Testis (tissue), 2 donors: ENCODE results near the gene PKP2.

ENCODE experiments used
- POLR2A ChIP-seq: fragments of 450-650 bp; IDR thresholded peaks from one replicate; pipeline ENCODE4 v1.6.1; 2017; ENCODE audit warnings: antibody characterized with exemption, mild to moderate bottlenecking, moderate library complexity
- TF ChIP-seq, protein P1 (sequence below), 3 experiments: fragments of 450-650 bp in 2 of 3; fragments of 200-600 bp in 1 of 3; sonication (generic) in 1 of 3; IDR thresholded peaks; one replicate each; pipeline ENCODE4 v1.5.1; 2016 to 2019; ENCODE audit warnings: antibody characterized with exemption in 3 of 3, mild to moderate bottlenecking in 2 of 3, moderate library complexity in 1 of 3

- TF ChIP-seq, protein P1, sequence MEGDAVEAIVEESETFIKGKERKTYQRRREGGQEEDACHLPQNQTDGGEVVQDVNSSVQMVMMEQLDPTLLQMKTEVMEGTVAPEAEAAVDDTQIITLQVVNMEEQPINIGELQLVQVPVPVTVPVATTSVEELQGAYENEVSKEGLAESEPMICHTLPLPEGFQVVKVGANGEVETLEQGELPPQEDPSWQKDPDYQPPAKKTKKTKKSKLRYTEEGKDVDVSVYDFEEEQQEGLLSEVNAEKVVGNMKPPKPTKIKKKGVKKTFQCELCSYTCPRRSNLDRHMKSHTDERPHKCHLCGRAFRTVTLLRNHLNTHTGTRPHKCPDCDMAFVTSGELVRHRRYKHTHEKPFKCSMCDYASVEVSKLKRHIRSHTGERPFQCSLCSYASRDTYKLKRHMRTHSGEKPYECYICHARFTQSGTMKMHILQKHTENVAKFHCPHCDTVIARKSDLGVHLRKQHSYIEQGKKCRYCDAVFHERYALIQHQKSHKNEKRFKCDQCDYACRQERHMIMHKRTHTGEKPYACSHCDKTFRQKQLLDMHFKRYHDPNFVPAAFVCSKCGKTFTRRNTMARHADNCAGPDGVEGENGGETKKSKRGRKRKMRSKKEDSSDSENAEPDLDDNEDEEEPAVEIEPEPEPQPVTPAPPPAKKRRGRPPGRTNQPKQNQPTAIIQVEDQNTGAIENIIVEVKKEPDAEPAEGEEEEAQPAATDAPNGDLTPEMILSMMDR (IDR thresholded peaks at IDR 0.05): no peak
- no peak for TF ChIP-seq POLR2A
Measured at GRCh38 chr12:32881702-32882101, 14.9 kb downstream of the PKP2 start.
